Raji (cell line): ENCODE results near the gene SFMBT1.

Experiments
- POLR2A ChIP-seq: IDR thresholded peaks from 2 replicates; pipeline ENCODE4 v1.6.1; 2011; ENCODE audit warnings: low read depth, low read length, control low read depth; ENCODE audit not compliant: insufficient read depth

The SFMBT1 gene

GRCh38 chr3:53051929-53052328, 6.1 kb upstream of the SFMBT1 start:
- TF ChIP-seq POLR2A = no peak

- no peak for TF ChIP-seq POLR2A
Observed at GRCh38 chr3:53049987-53050386, 4.1 kb upstream of the SFMBT1 start.

GRCh38 chr3:53046171-53047170, 598 bp upstream of the SFMBT1 start:
- peak; percentile 66 for TF ChIP-seq POLR2A

GRCh38 chr3:53044711-53045517, 959 bp downstream of the SFMBT1 start:
- no peak for TF ChIP-seq POLR2A

GRCh38 chr3:53044371-53044710, 1.5 kb downstream of the SFMBT1 start:
- no peak for TF ChIP-seq POLR2A

GRCh38 chr3:53043738-53044137, 2.1 kb downstream of the SFMBT1 start:
- TF ChIP-seq POLR2A = no peak

GRCh38 chr3:53042651-53043050, 3.2 kb downstream of the SFMBT1 start:
- TF ChIP-seq POLR2A = no peak

- no peak for TF ChIP-seq POLR2A
Observed at GRCh38 chr3:53040351-53040820, 5.5 kb downstream of the SFMBT1 start.

GRCh38 chr3:53039376-53039752, 6.5 kb downstream of the SFMBT1 start:
- no peak for TF ChIP-seq POLR2A

- no peak for TF ChIP-seq POLR2A
Observed at GRCh38 chr3:53038679-53039375, 7.0 kb downstream of the SFMBT1 start.

GRCh38 chr3:53035825-53036619, 9.9 kb downstream of the SFMBT1 start:
- TF ChIP-seq POLR2A = no peak

GRCh38 chr3:53032609-53033008, 13.3 kb downstream of the SFMBT1 start:
- no peak for TF ChIP-seq POLR2A

GRCh38 chr3:53030619-53031449, 15.0 kb downstream of the SFMBT1 start:
- no peak for TF ChIP-seq POLR2A

- no peak for TF ChIP-seq POLR2A
Observed at GRCh38 chr3:53028641-53029040, 17.2 kb downstream of the SFMBT1 start.
